ENCODE results near the gene DLEC1.
A peak's percentile ranks its signal among the peaks of the same experiment; 100 is the strongest.
"Not testable (repeated sequence)": the region's sequence is repeated elsewhere in the genome, so short reads cannot be mapped to it uniquely, and the experiment has no call there.

The DLEC1 gene

GRCh38 chr3:38140326-38141172 lies 101.5 kb downstream of the DLEC1 start:
- DNase-seq = no peak

GRCh38 chr3:38141173-38141951 lies 102.4 kb downstream of the DLEC1 start:
- DNase-seq = no peak

- DNase-seq = no peak
Observed at GRCh38 chr3:38141952-38142273, 102.9 kb downstream of the DLEC1 start.

- no peak for DNase-seq
Observed at GRCh38 chr3:38142959-38143358, 104.0 kb downstream of the DLEC1 start.

GRCh38 chr3:38143511-38143910 lies 104.5 kb downstream of the DLEC1 start:
- DNase-seq = no peak

- no peak for DNase-seq
Observed at GRCh38 chr3:38146504-38146903, 107.5 kb downstream of the DLEC1 start.

GRCh38 chr3:38147421-38147820 lies 108.4 kb downstream of the DLEC1 start:
- peak; percentile 53 to 86 (median 71) for DNase-seq

- DNase-seq = peak; percentile 45 to 93 (median 75)
Observed at GRCh38 chr3:38148311-38148882, 109.4 kb downstream of the DLEC1 start.

- DNase-seq = peak; percentile 42 to 68 (median 57)
Observed at GRCh38 chr3:38149708-38150107, 110.7 kb downstream of the DLEC1 start.

GRCh38 chr3:38150780-38151528 lies 111.9 kb downstream of the DLEC1 start:
- DNase-seq = peak in 2 of 4 experiments; percentile 43 to 44

- peak; percentile 38 to 81 (median 66) for DNase-seq
Observed at GRCh38 chr3:38151667-38152265, 112.8 kb downstream of the DLEC1 start.

- peak; percentile 60 to 88 (median 80) for DNase-seq
Observed at GRCh38 chr3:38152609-38153008, 113.6 kb downstream of the DLEC1 start.

- no peak for DNase-seq
Observed at GRCh38 chr3:38153221-38153620, 114.2 kb downstream of the DLEC1 start.

GRCh38 chr3:38154033-38154494 lies 115.1 kb downstream of the DLEC1 start:
- DNase-seq = peak; percentile 75 to 93 (median 84)

- DNase-seq = no peak
Observed at GRCh38 chr3:38154625-38155255, 115.7 kb downstream of the DLEC1 start.

GRCh38 chr3:38155825-38156224 lies 116.8 kb downstream of the DLEC1 start:
- no peak for DNase-seq

- DNase-seq = no peak
Observed at GRCh38 chr3:38157117-38157516, 118.1 kb downstream of the DLEC1 start.

GRCh38 chr3:38157595-38157994 lies 118.6 kb downstream of the DLEC1 start:
- DNase-seq = no peak

- peak in 1 of 4 experiments; percentile 28 for DNase-seq
Observed at GRCh38 chr3:38158472-38158871, 119.5 kb downstream of the DLEC1 start.

GRCh38 chr3:38160704-38161103 lies 121.7 kb downstream of the DLEC1 start:
- not testable (repeated sequence) for DNase-seq

GRCh38 chr3:38163117-38163840 lies 124.3 kb downstream of the DLEC1 start:
- DNase-seq = peak; percentile 13 to 45 (median 32)

Data from suppressor macrophage (primary cell).